ENCODE results near the gene ROCK1. TPM values are rescaled to one million over a fixed set of nuclear protein-coding genes. Genes with fewer than 3 reads are reported as not detected.
"Not testable (repeated sequence)": the region's sequence is repeated elsewhere in the genome, so short reads cannot be mapped to it uniquely, and the experiment has no call there.

Gene ROCK1
- total RNA-seq, 1 experiment from 2014 or later: 36.2 TPM

- Histone ChIP-seq H3K27me3 (ENCODE audit: control insufficient read depth, insufficient read depth, low read length) (no peaks in the 10 kb centered on the region), H3K4me1 (ENCODE audit: control insufficient read depth, insufficient read depth, low read length) (no peaks in the 10 kb centered on the region), H3K27ac (ENCODE audit: low read length) (no peak overlapping the region), H3K36me3 (ENCODE audit: control insufficient read depth, insufficient read depth, low read length) (peaks cover 3% of the 10 kb centered on the region; the same call in 1 of the 2 replicates), H3K4me3 (ENCODE audit: low read depth in 2 of 2, low read length in 2 of 2) (no peak overlapping the region), H3K9me3 (ENCODE audit: control insufficient read depth, insufficient read depth, low read depth, low read length) (peaks cover 2% of the 10 kb centered on the region; the same call in 1 of the 2 replicates)
- TF ChIP-seq SIN3A (IDR thresholded peaks at IDR 0.05; ENCODE audit: borderline replicate concordance, insufficient read depth, low read depth, low read length): no peak
- TF ChIP-seq TCF7L2 (IDR thresholded peaks at IDR 0.05; ENCODE audit: low read depth, low read length): no peak
- TF ChIP-seq REST (IDR thresholded peaks at IDR 0.05; ENCODE audit: insufficient read depth in 1 of 2, low read depth in 2 of 2, low read length in 1 of 2): no peak
- TF ChIP-seq CTCF (IDR thresholded peaks at IDR 0.05): no peak
- no peak for TF ChIP-seq POLR2AphosphoS5 (IDR thresholded peaks at IDR 0.05; ENCODE audit: low read depth, low read length)
- in situ Hi-C loops (cut with HindIII; ENCODE audit: low pct_unique_long_range_greater_than_20kb, low sequenced_read_pairs): no loop called here
- BruUV-seq (replicated peaks): no TSS peak
- intact Hi-C loops (cut with micrococcal nuclease; ENCODE audit: unreplicated experiment): loop anchor here (10.0 kb wide), 2 partner anchors 83 to 143 kb away; partner anchors contain the start of gene ROCK1
- ATAC-seq (no peak), DNase-seq (ENCODE audit: low read depth, low spot score) (no peak)
- CTCF ChIA-PET: interaction anchor here (0.7 kb wide), 1 partner anchor 43 kb away, joined by 6 read pairs; no protein-coding TSS in a partner anchor
- POLR2A ChIA-PET: no interaction called here
These were observed 79.8 kb downstream of the ROCK1 start for GRCh38 chr18:21031845-21032244.

GRCh38 chr18:21018257-21018656 is 93.4 kb downstream of the ROCK1 start:
- H3K4me1 ChIP-seq (ENCODE audit: control insufficient read depth, insufficient read depth, low read length); CTCF ChIA-PET; POLR2A ChIA-PET; intact Hi-C loops (cut with micrococcal nuclease; ENCODE audit: unreplicated experiment); in situ Hi-C loops (cut with HindIII; ENCODE audit: low pct_unique_long_range_greater_than_20kb, low sequenced_read_pairs); H3K27ac ChIP-seq (ENCODE audit: low read length); BruUV-seq (replicated peaks); H3K4me3 ChIP-seq (ENCODE audit: low read depth in 2 of 2, low read length in 2 of 2); H3K27me3 ChIP-seq (ENCODE audit: control insufficient read depth, insufficient read depth, low read length); H3K36me3 ChIP-seq (ENCODE audit: control insufficient read depth, insufficient read depth, low read length); ATAC-seq; DNase-seq (ENCODE audit: low read depth, low spot score); H3K9me3 ChIP-seq (ENCODE audit: control insufficient read depth, insufficient read depth, low read depth, low read length): not testable (repeated sequence)

- DNase-seq (ENCODE audit: low read depth, low spot score): no peak
- Histone ChIP-seq H3K27ac (ENCODE audit: low read length) (no peak overlapping the region), H3K4me1 (ENCODE audit: control insufficient read depth, insufficient read depth, low read length) (no peaks in the 10 kb centered on the region), H3K4me3 (ENCODE audit: low read depth in 2 of 2, low read length in 2 of 2) (no peak overlapping the region), H3K36me3 (ENCODE audit: control insufficient read depth, insufficient read depth, low read length) (peaks cover 2% of the 10 kb centered on the region), H3K9me3 (ENCODE audit: control insufficient read depth, insufficient read depth, low read depth, low read length) (no peaks in the 10 kb centered on the region), H3K27me3 (ENCODE audit: control insufficient read depth, insufficient read depth, low read length) (no peaks in the 10 kb centered on the region)
- no peak for ATAC-seq
- CTCF ChIA-PET: no interaction called here
- BruUV-seq (replicated peaks): TSS peak; percentile 19
- in situ Hi-C loops (cut with HindIII; ENCODE audit: low pct_unique_long_range_greater_than_20kb, low sequenced_read_pairs) (no loop called here), intact Hi-C loops (cut with micrococcal nuclease; ENCODE audit: unreplicated experiment) (no loop called here)
- TF ChIP-seq POLR2AphosphoS5 (IDR thresholded peaks at IDR 0.05; ENCODE audit: low read depth, low read length) (no peak), SIN3A (IDR thresholded peaks at IDR 0.05; ENCODE audit: borderline replicate concordance, insufficient read depth, low read depth, low read length) (no peak), TCF7L2 (IDR thresholded peaks at IDR 0.05; ENCODE audit: low read depth, low read length) (no peak), CTCF (IDR thresholded peaks at IDR 0.05) (no peak), REST (IDR thresholded peaks at IDR 0.05; ENCODE audit: insufficient read depth in 1 of 2, low read depth in 2 of 2, low read length in 1 of 2) (no peak)
- POLR2A ChIA-PET: no interaction called here
These were observed 99.3 kb downstream of the ROCK1 start for GRCh38 chr18:21012308-21012707.

Measured in Panc1 (cell line).